ENCODE measurements around the gene ASZ1.
"Not testable (repeated sequence)": the region's sequence is repeated elsewhere in the genome, so short reads cannot be mapped to it uniquely, and the experiment has no call there.

ASZ1 gene

GRCh38 chr7:117424090-117424829, 3.0 kb downstream of the ASZ1 start:
- no peak for DNase-seq
- ATAC-seq (replicated peaks) = no peak
- Mint-ChIP-seq H3K9me3 (peaks cover 6 to 7% of the 10 kb centered on the region in 2 donors), H3K4me3 (no peak overlapping the region), H3K36me3 (ENCODE audit: insufficient read depth) (peaks cover 3% of the 10 kb centered on the region), H3K4me1 (ENCODE audit: low read depth in 2 of 2) (no peaks in the 10 kb centered on the region), H3K27me3 (no peaks in the 10 kb centered on the region), H3K27ac (no peak overlapping the region)

- not testable (repeated sequence) for H3K27ac Mint-ChIP-seq; ATAC-seq (replicated peaks); DNase-seq; H3K4me3 Mint-ChIP-seq; H3K4me1 Mint-ChIP-seq (ENCODE audit: low read depth in 2 of 2); H3K27me3 Mint-ChIP-seq; H3K36me3 Mint-ChIP-seq (ENCODE audit: insufficient read depth); H3K9me3 Mint-ChIP-seq
Measured at GRCh38 chr7:117414591-117414990, 12.7 kb downstream of the ASZ1 start.

- Mint-ChIP-seq H3K4me1 (ENCODE audit: low read depth in 2 of 2) (no peaks in the 10 kb centered on the region), H3K36me3 (ENCODE audit: insufficient read depth) (no peaks in the 10 kb centered on the region), H3K9me3 (peaks cover 0 to 2% of the 10 kb centered on the region in 2 donors), H3K4me3 (no peak overlapping the region), H3K27ac (no peak overlapping the region), H3K27me3 (no peaks in the 10 kb centered on the region)
- DNase-seq (no peak), ATAC-seq (replicated peaks) (no peak)
Measured at GRCh38 chr7:117412946-117413559, 14.2 kb downstream of the ASZ1 start.

GRCh38 chr7:117412390-117412789, 14.9 kb downstream of the ASZ1 start:
- no peaks in the 10 kb centered on the region for H3K27me3 Mint-ChIP-seq
- H3K27ac Mint-ChIP-seq = no peak overlapping the region
- no peak overlapping the region for H3K4me3 Mint-ChIP-seq
- DNase-seq (no peak), ATAC-seq (replicated peaks) (no peak)
- peaks cover 0 to 2% of the 10 kb centered on the region in 2 donors for H3K9me3 Mint-ChIP-seq
- no peaks in the 10 kb centered on the region for H3K4me1 Mint-ChIP-seq (ENCODE audit: low read depth in 2 of 2)
- H3K36me3 Mint-ChIP-seq (ENCODE audit: insufficient read depth) = no peaks in the 10 kb centered on the region

- Mint-ChIP-seq H3K27ac (no peak overlapping the region), H3K4me3 (no peak overlapping the region), H3K9me3 (no peaks in the 10 kb centered on the region), H3K27me3 (no peaks in the 10 kb centered on the region), H3K36me3 (ENCODE audit: insufficient read depth) (no peaks in the 10 kb centered on the region), H3K4me1 (ENCODE audit: low read depth in 2 of 2) (no peaks in the 10 kb centered on the region)
- DNase-seq (no peak), ATAC-seq (replicated peaks) (no peak)
Measured at GRCh38 chr7:117411539-117411938, 15.8 kb downstream of the ASZ1 start.

- no peak overlapping the region for H3K27ac Mint-ChIP-seq
- DNase-seq (no peak), ATAC-seq (replicated peaks) (no peak)
- no peak overlapping the region for H3K4me3 Mint-ChIP-seq
- peaks cover 0 to 7% of the 10 kb centered on the region in 2 donors for H3K9me3 Mint-ChIP-seq
- H3K27me3 Mint-ChIP-seq = no peaks in the 10 kb centered on the region
- H3K4me1 Mint-ChIP-seq (ENCODE audit: low read depth in 2 of 2) = no peaks in the 10 kb centered on the region
- no peaks in the 10 kb centered on the region for H3K36me3 Mint-ChIP-seq (ENCODE audit: insufficient read depth)
Measured at GRCh38 chr7:117408831-117409230, 18.5 kb downstream of the ASZ1 start.

- peaks cover 2 to 7% of the 10 kb centered on the region in 2 donors for H3K9me3 Mint-ChIP-seq
- no peaks in the 10 kb centered on the region for H3K4me1 Mint-ChIP-seq (ENCODE audit: low read depth in 2 of 2)
- no peak overlapping the region for H3K4me3 Mint-ChIP-seq
- no peaks in the 10 kb centered on the region for H3K36me3 Mint-ChIP-seq (ENCODE audit: insufficient read depth)
- H3K27ac Mint-ChIP-seq = no peak overlapping the region
- no peak for DNase-seq
- no peaks in the 10 kb centered on the region for H3K27me3 Mint-ChIP-seq
- no peak for ATAC-seq (replicated peaks)
Measured at GRCh38 chr7:117405519-117405918, 21.8 kb downstream of the ASZ1 start.

- Mint-ChIP-seq H3K36me3 (ENCODE audit: insufficient read depth) (no peaks in the 10 kb centered on the region), H3K4me1 (ENCODE audit: low read depth in 2 of 2) (no peaks in the 10 kb centered on the region), H3K27me3 (no peaks in the 10 kb centered on the region), H3K9me3 (peaks cover 2 to 7% of the 10 kb centered on the region in 2 donors), H3K4me3 (no peak overlapping the region), H3K27ac (no peak overlapping the region)
- ATAC-seq (replicated peaks) (no peak), DNase-seq (no peak)
Measured at GRCh38 chr7:117403737-117404136, 23.6 kb downstream of the ASZ1 start.

GRCh38 chr7:117402109-117402508, 25.2 kb downstream of the ASZ1 start:
- H3K4me3 Mint-ChIP-seq = no peak overlapping the region
- ATAC-seq (replicated peaks) (no peak), DNase-seq (no peak)
- H3K4me1 Mint-ChIP-seq (ENCODE audit: low read depth in 2 of 2) = no peaks in the 10 kb centered on the region
- no peaks in the 10 kb centered on the region for H3K27me3 Mint-ChIP-seq
- no peaks in the 10 kb centered on the region for H3K36me3 Mint-ChIP-seq (ENCODE audit: insufficient read depth)
- H3K9me3 Mint-ChIP-seq = peaks cover 4 to 7% of the 10 kb centered on the region in 2 donors
- no peak overlapping the region for H3K27ac Mint-ChIP-seq

- Mint-ChIP-seq H3K36me3 (ENCODE audit: insufficient read depth) (no peaks in the 10 kb centered on the region), H3K27me3 (no peaks in the 10 kb centered on the region), H3K4me1 (ENCODE audit: low read depth in 2 of 2) (no peaks in the 10 kb centered on the region), H3K27ac (no peak overlapping the region), H3K4me3 (no peak overlapping the region), H3K9me3 (peaks cover 4 to 7% of the 10 kb centered on the region in 2 donors)
- DNase-seq (no peak), ATAC-seq (replicated peaks) (no peak)
Measured at GRCh38 chr7:117401293-117402002, 25.8 kb downstream of the ASZ1 start.

GRCh38 chr7:117399820-117400422, 27.4 kb downstream of the ASZ1 start:
- H3K4me3 Mint-ChIP-seq = no peak overlapping the region
- DNase-seq (no peak), ATAC-seq (replicated peaks) (no peak)
- H3K27ac Mint-ChIP-seq = no peak overlapping the region
- H3K9me3 Mint-ChIP-seq = peaks cover 0 to 4% of the 10 kb centered on the region in 2 donors
- no peaks in the 10 kb centered on the region for H3K27me3 Mint-ChIP-seq
- H3K4me1 Mint-ChIP-seq (ENCODE audit: low read depth in 2 of 2) = no peaks in the 10 kb centered on the region
- H3K36me3 Mint-ChIP-seq (ENCODE audit: insufficient read depth) = no peaks in the 10 kb centered on the region

- Mint-ChIP-seq H3K36me3 (ENCODE audit: insufficient read depth) (no peaks in the 10 kb centered on the region), H3K4me1 (ENCODE audit: low read depth in 2 of 2) (no peaks in the 10 kb centered on the region), H3K4me3 (no peak overlapping the region), H3K27me3 (no peaks in the 10 kb centered on the region), H3K27ac (no peak overlapping the region), H3K9me3 (peaks cover 0 to 8% of the 10 kb centered on the region in 2 donors)
- ATAC-seq (replicated peaks) (no peak), DNase-seq (no peak)
Measured at GRCh38 chr7:117395743-117396142, 31.6 kb downstream of the ASZ1 start.

- Mint-ChIP-seq H3K36me3 (ENCODE audit: insufficient read depth) (no peaks in the 10 kb centered on the region), H3K9me3 (peaks cover 8 to 11% of the 10 kb centered on the region in 2 donors), H3K27me3 (no peaks in the 10 kb centered on the region), H3K4me3 (no peak overlapping the region), H3K27ac (no peak overlapping the region), H3K4me1 (ENCODE audit: low read depth in 2 of 2) (no peaks in the 10 kb centered on the region)
- ATAC-seq (replicated peaks) (no peak), DNase-seq (no peak)
Measured at GRCh38 chr7:117393781-117394180, 33.5 kb downstream of the ASZ1 start.
